ENCODE data around the gene GAL3ST1. TPM values are rescaled to one million over a fixed set of nuclear protein-coding genes. Genes with fewer than 3 reads are reported as not detected.

The GAL3ST1 gene
- total RNA-seq, 1 experiment from 2014 or later = not detected

GRCh38 chr22:30604723-30605122 is 30.3 kb upstream of the GAL3ST1 start:
- H3K27me3 Mint-ChIP-seq (ENCODE audit: insufficient read depth, unreplicated experiment) = no peaks in the 10 kb centered on the region
- ChIA-PET CTCF (interaction anchor here (0.6 to 1.4 kb wide), 8 partner anchors 11 to 773 kb away, joined by 3 to 9 read pairs (median 4); partner anchors contain the start of gene PES1), POLR2A (no interaction called here)
- no peaks in the 10 kb centered on the region for H3K9me3 Mint-ChIP-seq (ENCODE audit: unreplicated experiment)
- intact Hi-C loops (cut with micrococcal nuclease) = no loop called here
- no peak overlapping the region for H3K27ac Mint-ChIP-seq (ENCODE audit: low read depth, unreplicated experiment)
- BruUV-seq (replicated peaks) = no TSS peak
- no peaks in the 10 kb centered on the region for H3K36me3 Mint-ChIP-seq (ENCODE audit: insufficient read depth, unreplicated experiment)
- H3K4me1 Mint-ChIP-seq (ENCODE audit: insufficient read depth, unreplicated experiment) = peaks cover 9% of the 10 kb centered on the region
- no peak overlapping the region for H3K4me3 Mint-ChIP-seq (ENCODE audit: unreplicated experiment)
- no peak for DNase-seq (ENCODE audit: unreplicated experiment)
- TF ChIP-seq CTCF (IDR thresholded peaks at IDR 0.05; ENCODE audit: unreplicated experiment) = no peak

DNA sequence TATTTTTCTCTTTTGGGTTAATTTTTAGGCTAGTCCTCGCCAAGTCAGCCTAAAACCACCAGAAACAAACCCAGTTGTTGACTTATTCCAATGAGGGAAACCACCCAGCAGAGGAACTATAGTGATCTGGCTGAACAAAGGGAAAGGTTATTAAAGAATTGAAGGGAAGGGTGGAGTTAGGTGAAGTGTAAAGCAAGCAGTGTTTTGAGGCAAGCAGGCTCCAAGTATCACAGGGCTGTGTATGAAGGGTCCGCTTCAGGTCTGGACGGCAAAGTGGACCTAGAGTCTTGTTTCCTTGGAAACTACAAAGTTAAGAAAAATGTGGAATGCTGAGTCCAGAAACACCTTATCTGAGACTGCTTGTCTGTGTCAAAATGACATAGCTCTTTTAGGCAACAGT is 29.3 kb upstream of the GAL3ST1 start:
- Mint-ChIP-seq H3K4me1 (ENCODE audit: insufficient read depth, unreplicated experiment) (peaks cover under 1% of the 10 kb centered on the region), H3K4me3 (ENCODE audit: unreplicated experiment) (no peak overlapping the region), H3K27ac (ENCODE audit: low read depth, unreplicated experiment) (no peak overlapping the region), H3K9me3 (ENCODE audit: unreplicated experiment) (no peaks in the 10 kb centered on the region), H3K27me3 (ENCODE audit: insufficient read depth, unreplicated experiment) (no peaks in the 10 kb centered on the region), H3K36me3 (ENCODE audit: insufficient read depth, unreplicated experiment) (no peaks in the 10 kb centered on the region)
- ChIA-PET POLR2A (no interaction called here), CTCF (interaction anchor here (0.7 to 1.4 kb wide), 4 partner anchors 12 to 628 kb away, joined by 3 to 9 read pairs (median 4); partner anchors contain the start of gene PES1)
- no peak for DNase-seq (ENCODE audit: unreplicated experiment)
- intact Hi-C loops (cut with micrococcal nuclease) = no loop called here
- TF ChIP-seq CTCF (IDR thresholded peaks at IDR 0.05; ENCODE audit: unreplicated experiment) = no peak
- BruUV-seq (replicated peaks) = no TSS peak

DNA sequence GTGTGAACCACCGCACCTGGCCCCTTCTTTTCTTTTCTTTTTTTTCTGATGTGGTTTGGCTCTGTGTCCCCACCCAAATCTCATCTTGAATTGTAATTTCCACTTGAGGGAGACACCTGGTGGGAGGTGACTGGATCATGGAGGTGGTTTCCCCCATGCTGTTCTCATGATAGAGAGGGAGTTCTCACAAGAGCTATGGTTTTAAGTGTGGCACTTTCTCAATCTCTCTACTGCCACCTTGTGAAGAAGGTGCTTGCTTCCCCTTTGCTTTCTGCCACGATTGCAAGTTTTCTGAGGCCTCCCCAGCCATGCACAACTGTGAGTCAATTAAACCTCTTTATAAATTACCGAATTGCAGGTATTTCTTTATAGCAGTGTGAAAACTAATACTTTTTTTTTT is 27.6 kb upstream of the GAL3ST1 start:
- Mint-ChIP-seq H3K9me3 (ENCODE audit: unreplicated experiment) (no peaks in the 10 kb centered on the region), H3K4me1 (ENCODE audit: insufficient read depth, unreplicated experiment) (no peaks in the 10 kb centered on the region), H3K36me3 (ENCODE audit: insufficient read depth, unreplicated experiment) (no peaks in the 10 kb centered on the region), H3K27ac (ENCODE audit: low read depth, unreplicated experiment) (no peak overlapping the region), H3K4me3 (ENCODE audit: unreplicated experiment) (no peak overlapping the region), H3K27me3 (ENCODE audit: insufficient read depth, unreplicated experiment) (no peaks in the 10 kb centered on the region)
- DNase-seq (ENCODE audit: unreplicated experiment) = peak; percentile 38
- ChIA-PET POLR2A (interaction anchor here (0.9 kb wide), 1 partner anchor 12 kb away, joined by 3 read pairs; no protein-coding TSS in a partner anchor), CTCF (interaction anchor here (0.7 to 1.4 kb wide), 7 partner anchors 8 to 345 kb away, joined by 3 to 5 read pairs (median 3); no protein-coding TSS in a partner anchor)
- TF ChIP-seq CTCF (IDR thresholded peaks at IDR 0.05; ENCODE audit: unreplicated experiment) = peak; percentile 30
- intact Hi-C loops (cut with micrococcal nuclease) = loop anchor here (1.0 kb wide), 1 partner anchor 157 kb away; no protein-coding TSS in a partner anchor
- no TSS peak for BruUV-seq (replicated peaks)

DNA sequence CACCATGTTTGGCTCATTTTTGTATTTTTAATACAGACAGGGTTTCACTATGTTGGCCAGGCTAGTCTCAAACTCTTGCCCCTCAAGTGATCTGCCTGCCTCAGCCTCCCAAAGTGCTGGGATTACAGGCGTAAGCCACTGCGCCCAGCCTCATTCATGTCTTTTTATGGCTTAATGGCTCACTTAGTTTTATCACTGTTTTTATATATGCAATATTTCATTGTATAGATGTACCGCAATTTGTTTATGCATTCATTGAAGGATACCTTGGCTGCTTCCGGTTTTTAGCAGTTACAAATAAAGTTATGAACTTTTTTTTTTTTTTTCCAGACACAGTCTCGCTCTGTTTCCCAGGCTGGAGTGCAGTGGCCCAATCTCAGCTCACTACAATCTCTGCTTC is 27.0 kb upstream of the GAL3ST1 start:
- H3K4me1 Mint-ChIP-seq (ENCODE audit: insufficient read depth, unreplicated experiment) = no peaks in the 10 kb centered on the region
- H3K9me3 Mint-ChIP-seq (ENCODE audit: unreplicated experiment) = no peaks in the 10 kb centered on the region
- no peaks in the 10 kb centered on the region for H3K36me3 Mint-ChIP-seq (ENCODE audit: insufficient read depth, unreplicated experiment)
- H3K27ac Mint-ChIP-seq (ENCODE audit: low read depth, unreplicated experiment) = no peak overlapping the region
- DNase-seq (ENCODE audit: unreplicated experiment) = no peak
- intact Hi-C loops (cut with micrococcal nuclease) = no loop called here
- ChIA-PET CTCF (interaction anchor here (0.5 to 1.4 kb wide), 8 partner anchors 8 to 345 kb away, joined by 3 to 5 read pairs (median 3); no protein-coding TSS in a partner anchor), POLR2A (interaction anchor here (0.9 kb wide), 1 partner anchor 11 kb away, joined by 3 read pairs; no protein-coding TSS in a partner anchor)
- TF ChIP-seq CTCF (IDR thresholded peaks at IDR 0.05; ENCODE audit: unreplicated experiment) = no peak
- no peak overlapping the region for H3K4me3 Mint-ChIP-seq (ENCODE audit: unreplicated experiment)
- H3K27me3 Mint-ChIP-seq (ENCODE audit: insufficient read depth, unreplicated experiment) = no peaks in the 10 kb centered on the region
- BruUV-seq (replicated peaks) = no TSS peak

Measured in MCF 10A (cell line).